ENCODE data around the gene RPS19.

GRCh38 chr19:41915776-41916414 is 55.8 kb downstream of the RPS19 start:
- TF ChIP-seq CTCF (conservative IDR thresholded peaks at IDR 0.05 in 1 of 2, IDR thresholded peaks at IDR 0.05 in 1 of 2; ENCODE audit: extremely low read depth in 1 of 2, insufficient read depth in 1 of 2, low read depth in 1 of 2, low read length in 2 of 2) (no peak), EZH2 (IDR thresholded peaks at IDR 0.05; ENCODE audit: borderline replicate concordance, low read length) (peak; percentile 68)
